Fibroblast of skin of left biceps (primary cell): Measurements from ENCODE around the gene CAMK2A.

Experiments
- DNase-seq, 2 experiments: peaks; one replicate each; pipeline ENCODE4 v3.0.0-alpha.2; 2013; ENCODE audit warnings: low read depth in 2 of 2

CAMK2A gene

DNA sequence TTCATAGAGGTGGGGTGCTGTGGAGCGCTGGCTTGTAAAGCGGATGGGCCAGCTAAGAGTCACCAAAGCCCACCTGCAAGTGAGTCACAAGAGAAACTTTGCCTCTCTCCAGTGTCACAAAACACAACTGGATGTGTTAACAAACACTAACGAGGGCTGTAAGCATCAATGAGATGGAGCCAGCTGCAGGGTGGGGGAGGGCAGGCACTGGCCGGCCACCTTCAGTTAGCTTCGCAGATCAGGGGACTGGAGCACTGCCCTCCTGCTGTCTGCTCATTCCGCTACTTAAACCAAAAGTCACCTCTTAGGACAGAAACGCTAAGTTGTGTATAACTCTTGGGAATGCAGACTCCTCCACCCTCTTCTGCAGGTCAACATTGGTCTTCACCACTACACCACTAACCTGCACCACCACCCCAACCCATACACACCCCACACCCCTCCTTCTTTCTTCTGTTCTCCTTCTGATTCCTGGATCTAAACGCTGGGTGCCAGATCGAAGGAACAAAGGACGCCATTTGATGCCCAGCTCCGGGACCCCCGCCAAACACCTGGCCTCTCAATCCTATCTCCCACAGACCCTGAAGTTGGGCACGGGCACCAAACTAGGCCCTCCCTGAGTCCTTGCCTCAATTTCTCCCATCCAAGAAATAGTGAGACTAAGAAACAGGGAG lies 11.1 kb upstream of the CAMK2A start:
- DNase-seq, result no peak

DNA sequence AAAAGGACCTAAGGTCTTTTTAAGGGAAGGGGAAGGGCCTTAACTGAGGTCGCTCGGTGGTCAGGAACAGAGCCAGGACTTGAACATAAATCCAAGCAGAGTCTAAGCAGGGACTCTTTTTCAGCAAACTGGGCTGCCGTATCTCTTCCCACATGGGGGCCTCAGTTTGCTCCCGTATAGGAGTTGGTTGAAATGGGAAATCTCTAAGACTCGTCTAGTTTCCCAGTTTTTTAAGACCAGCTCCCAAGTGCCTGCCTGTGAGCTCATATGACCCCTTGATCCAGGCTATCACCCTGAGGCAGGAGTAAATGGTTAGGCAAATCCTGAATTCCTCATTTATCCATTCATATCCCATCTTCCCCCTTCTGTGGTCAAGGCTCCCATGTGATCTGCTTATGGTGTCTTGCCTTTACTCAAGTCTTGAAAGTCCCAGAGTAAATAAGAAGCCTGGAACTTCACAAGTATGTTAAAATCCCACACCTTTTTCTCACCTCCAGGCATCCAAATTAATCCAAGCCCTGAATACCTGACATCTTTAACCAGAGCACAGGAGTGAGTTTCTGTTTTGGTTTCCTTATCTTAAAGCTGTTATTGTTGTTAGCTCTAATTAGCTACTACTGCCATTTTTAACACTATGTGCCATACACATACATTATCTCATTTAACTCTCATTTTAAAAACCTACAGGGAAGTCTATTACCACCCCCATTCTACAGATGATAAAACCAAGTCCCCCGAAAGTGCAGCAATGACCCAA lies 10.2 kb upstream of the CAMK2A start:
- no peak for DNase-seq

DNA sequence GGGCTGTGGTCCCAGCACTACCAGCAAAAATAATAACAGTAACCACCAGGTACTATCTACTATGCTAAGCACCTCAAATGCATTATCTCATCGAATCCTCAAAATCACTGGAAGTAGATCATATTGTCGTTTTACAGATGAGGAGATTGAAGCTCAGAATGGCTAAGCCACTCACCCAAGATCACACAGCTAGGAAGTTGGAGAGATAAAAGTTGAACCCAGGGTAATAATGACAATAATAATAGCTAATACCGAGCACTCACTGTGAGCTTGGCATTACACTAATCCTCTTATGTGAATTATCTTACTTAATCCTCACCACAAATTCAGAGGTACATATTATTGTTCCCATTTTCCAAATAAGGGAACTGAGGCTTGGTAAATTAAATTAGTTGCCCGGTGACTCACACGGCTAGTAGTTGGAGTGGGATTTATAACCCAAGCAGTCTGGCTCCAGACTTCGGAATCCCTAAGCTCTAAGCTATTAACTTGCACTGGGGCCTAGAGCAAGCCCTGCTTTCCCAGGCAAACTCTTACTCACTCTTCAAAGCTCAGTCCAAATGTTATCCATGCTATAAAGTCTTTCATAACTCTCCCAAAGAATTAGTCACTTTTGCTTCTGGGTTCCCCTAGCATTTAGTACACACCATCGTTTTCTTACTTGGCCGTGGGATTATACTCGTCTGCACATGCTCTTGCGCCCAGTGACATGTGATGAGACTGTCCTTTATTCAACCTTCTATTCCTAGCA lies 9.3 kb upstream of the CAMK2A start:
- peak; percentile 89 to 90 for DNase-seq

DNA sequence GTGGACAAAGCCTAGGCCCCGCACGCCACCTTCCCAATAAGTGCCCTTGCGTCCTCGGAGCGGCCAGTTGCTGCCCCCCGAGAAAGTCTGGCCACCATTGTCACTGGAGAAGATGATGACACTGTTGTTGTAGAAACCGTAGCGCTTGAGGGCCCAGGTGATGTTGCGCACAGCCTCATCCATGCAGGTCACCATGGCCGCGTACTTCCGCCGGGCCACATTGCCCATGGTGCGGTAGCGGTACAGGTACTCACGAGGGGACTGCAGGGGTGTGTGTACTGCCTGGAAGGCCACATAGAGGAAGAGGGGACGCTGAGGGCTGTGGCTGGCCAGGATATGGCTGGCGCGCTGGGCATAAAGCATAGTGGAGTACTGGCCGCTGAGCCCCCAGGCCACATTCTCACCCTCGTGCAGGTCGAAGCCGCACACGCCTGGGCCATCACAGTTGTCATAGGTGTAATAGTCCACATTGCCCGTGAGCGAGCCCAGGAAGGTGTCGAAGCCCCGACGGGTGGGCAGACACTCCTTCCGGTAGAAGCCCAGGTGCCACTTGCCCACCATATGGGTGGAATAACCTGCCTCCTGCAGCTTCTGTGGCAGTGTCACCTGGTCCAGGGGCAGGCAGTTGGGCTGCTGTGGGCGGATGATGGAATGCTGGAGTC lies 8.5 kb upstream of the CAMK2A start:
- DNase-seq, result no peak

DNA sequence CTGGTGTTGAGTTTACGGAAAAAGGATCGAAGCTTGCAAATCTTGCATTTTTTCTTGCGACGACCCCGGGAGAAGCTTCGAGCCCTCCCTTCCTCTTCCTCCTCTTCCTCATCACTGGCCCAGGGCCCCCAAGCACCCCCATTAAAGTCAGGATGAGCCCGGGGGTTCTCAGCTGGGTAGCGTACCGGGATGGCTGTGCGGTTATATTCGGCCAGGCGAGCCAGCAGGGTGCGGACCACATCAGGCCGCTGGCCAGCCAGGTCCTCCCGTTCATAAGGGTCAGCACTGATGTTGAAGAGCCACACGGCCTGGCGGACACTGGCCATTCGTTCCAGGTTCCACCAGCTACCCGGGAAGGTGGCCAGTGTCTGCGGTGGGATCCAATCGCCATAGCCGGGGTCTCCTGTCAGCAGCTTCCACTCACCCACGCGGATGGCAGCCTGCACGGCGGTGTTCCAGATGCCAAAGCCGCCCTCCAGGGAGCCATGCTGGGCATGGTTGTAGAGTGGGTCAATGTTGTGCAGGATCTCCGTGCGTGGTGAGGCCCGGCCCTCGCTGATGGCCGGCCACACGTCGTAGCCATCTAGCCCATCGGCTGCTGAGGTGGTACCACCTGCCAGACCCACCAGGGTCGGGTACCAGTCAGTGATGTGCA lies 7.8 kb upstream of the CAMK2A start:
- no peak for DNase-seq

DNA sequence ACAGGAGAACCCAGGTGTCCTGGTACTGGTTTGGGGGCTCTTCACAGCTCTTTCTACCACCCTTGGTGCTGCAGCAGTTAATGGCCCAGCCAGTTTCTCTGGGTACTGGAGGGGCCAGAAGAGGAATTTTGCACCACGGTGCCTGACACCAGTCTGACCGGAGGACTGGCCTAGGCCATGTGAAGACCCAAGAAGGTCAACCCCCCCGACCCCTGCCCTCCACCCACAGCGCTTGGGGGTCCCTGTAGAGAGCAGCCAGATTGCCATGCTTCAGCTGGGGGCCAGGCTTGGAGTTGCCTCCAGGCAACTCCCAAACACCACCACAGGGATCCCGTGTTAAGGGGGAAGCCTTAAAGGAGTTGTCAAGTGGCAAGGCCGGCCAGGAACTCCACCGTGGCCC lies 6.9 kb upstream of the CAMK2A start:
- no peak for DNase-seq

DNA sequence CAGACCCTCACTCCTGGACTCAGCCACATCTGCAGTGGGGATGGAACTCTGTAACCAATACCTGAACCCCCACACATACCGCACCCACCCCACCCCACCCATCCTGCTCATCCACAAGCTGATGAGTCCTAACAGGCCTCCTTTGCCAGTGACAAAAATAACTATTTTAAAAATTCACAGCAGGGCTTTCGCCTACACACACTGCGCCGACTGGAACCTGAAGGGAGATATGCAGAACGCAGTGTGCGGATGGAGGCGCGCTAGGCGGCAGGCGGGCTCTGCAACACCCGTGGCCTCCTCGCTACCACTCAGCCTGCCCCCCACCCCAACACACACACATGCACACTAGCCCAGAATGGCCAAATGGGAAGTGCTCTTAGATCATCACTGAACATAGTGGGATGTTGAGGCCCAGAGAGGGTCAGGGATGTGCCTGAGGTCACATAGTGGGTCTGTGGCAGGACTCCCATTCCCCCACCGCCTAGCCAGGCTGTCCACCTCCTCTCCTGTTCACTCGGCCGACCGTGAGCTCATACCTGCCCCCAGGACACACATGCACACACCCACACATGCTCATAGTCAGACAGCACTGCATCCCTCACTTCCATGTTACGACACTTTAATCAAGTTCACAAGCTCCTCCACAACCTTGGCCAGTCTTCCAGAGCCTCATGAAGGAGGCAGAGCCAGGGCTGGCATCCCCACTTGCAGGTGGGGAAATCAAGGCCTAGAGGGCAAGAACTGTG lies 6.3 kb upstream of the CAMK2A start:
- DNase-seq, result no peak

DNA sequence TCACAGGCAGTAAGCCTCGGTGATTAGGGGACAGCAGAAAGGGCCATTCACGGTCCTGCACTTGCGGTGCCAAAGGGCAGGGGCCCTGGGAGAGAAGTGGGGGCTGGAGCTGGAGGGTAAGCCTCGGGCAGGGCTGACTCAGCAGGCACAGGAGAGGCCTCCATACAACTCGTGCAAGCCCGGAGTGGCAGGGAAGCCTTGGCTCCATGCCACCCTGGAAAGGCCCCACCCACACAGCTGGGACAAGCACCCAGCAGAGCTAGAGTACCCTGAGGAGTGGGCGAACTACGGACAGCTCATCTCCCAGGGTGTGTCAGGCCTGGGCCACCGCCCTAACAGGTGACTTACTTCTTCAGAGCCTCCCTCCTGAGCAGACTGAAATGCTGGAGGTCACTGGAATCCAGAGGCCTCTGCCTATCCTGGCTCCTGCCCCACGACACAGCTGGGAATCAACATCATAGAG lies 5.6 kb upstream of the CAMK2A start:
- DNase-seq, result no peak

DNA sequence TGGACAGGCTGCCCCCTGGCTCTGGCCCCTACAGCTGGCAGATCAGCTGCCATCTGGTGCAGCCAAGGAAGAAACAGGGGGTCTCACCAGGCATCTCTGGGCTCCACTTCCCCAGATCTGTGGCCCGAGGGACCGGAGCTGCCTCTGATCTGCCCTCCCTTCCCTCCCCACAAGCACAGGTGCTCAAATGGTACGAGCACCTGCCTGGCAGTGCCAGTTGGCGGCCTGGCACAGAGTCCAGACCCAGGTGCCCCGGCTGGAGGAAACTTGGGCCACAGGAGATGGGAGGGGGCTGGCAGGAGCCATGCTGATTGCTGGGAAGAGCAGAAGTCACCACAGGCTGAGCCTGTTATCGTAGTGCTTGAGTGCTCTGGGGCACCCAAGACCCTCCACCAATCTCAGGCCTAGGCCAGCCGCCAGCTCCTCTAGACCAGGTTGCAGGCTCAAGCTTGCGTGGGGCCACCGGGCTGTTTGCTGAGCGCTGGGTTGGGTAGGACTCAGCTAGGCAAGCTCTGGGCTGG lies 5.0 kb upstream of the CAMK2A start:
- DNase-seq, result no peak

DNA sequence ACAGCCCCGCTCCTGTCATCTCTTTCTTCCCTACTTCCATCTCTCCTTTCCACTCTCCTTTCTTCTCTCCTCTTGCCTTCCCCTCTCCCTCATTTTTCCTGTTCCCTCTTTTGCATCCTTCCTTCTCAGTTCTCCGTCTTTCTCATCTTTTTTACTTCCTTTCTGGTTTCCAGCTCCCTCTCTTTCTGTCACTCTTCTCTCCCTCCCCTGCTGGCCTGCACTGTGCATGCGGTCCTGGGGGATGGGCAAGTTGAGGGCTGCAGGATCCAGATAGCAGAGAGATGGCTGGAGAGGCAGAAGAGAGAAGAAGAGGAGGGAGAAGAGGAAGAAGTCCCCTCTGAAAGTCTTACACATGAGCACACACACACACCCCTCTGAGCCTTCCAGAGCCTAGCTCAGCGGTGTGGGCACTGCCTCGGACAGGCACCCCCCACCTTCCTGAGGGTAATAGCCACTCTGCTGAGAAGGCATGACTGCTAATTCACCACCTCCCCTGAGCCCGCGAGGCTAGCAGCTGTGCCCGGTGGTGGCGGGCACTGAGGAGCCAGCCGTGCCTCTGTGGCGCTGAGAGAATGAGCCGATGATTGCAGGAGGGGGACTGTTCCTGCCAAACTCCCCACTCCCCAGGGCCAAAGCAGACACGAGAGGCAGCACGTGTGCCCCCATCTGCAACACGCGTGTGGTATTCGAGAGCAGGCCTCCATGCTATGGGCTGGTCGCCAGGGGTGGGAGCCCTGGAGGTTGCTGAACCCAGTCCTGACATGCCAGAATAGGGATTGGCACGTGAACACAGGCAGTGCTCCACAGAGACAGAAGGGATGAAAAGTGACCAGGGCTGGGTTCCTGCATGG lies 3.7 kb upstream of the CAMK2A start:
- DNase-seq, result no peak

DNA sequence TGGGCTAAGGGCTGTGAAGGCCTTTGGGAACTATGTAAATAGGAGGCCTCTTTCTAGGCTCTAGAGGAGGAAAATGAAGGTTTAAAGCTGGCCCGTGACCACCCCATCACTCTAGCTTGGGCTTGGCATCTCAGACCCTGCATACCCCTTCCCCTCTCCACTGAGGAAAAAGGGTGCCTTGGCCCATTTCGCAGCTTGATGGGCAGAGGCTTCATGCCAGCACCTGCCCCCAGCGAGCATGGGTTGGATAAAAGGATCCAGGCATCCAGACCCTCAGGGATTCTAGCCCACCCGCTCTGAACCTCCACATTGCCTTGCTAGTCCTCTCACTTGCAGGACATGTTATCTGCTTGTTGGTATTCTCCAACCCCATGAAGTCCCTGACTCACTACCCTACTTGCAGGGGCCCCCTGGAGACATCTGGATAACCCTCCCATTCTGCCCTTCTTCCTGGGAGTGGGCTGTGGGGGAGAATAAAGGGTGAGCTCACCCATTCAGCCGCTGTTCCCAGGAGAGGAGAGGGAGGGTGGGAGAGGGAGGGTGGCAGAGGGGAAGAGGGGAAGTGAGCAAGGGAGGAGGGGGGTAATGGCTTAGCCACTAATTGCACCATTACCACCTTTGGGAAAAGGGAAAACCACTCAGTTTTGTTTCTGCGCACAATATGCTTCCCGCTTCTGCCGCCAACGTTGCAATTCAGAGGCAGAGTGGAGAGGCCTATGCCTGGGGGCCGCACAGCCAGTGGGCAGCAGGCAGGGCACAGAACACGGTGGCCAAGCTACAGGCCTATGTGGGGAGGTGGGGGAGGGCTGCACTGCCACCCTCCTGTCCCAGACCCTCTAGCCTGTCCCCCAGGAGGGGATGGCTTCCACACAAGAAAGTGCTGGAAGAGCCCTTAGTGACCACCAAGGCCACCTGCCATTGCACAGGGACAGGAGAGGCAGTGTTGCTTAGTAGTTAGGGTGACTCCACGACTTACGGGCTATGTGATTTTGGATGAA lies 2.1 kb upstream of the CAMK2A start:
- DNase-seq, result no peak

DNA sequence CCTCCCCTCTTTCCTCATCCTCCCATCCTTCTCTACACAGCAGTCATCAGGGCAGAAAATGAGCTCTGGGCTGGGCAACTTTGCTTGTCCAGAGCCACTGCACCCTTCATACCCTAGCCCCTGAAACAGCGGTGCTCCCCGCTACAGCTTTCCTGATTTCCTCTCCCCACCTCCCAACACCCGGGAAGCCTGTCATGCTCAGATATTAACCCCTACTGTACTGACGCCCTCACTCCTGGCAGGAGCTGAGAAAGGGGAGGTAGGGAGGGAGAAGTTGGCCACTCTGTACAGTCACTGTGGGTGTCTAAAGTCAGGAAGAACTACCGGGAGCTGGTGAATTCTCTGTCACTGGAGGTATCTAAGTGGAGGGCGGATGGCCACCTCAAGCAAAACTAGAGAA lies 782 bp downstream of the CAMK2A start:
- DNase-seq, result no peak

DNA sequence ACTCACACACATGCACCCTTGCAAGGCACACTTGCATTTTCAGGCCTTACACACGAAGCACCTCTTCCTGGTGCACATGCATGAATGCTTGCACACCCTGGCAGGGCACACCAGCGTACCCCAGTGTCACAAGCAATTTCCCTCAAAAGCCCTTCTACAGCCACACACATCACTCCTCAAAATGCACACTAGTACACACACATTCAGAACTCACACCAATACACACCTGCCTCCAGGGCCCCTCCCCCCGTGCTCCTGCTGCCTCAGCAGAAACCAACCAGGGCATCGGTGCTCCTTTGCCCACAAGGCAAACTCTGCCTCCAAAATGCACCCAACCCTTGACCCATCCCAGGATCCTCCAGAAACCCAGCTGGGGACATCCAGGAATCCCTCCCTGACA lies 1.2 kb downstream of the CAMK2A start:
- DNase-seq, result no peak

DNA sequence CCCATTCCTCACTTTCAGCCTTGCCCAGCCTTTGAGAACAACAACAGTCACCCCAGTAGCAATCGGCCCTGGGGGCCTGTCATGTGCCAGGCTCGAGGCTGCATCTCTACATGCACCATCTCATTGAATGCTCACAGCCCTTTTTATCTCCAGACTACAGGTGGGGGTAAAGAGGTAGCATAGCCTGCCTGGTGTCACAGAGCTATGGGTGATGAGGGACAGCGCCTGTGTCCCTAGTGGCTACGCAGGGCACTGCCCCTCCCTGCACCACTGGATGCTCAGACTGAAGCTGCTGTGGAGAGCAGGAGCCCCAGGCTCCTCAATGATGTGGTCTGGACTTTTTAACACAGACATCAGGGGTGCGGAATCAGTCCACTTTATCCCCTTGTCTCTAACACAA lies 2.8 kb downstream of the CAMK2A start:
- DNase-seq, result no peak

DNA sequence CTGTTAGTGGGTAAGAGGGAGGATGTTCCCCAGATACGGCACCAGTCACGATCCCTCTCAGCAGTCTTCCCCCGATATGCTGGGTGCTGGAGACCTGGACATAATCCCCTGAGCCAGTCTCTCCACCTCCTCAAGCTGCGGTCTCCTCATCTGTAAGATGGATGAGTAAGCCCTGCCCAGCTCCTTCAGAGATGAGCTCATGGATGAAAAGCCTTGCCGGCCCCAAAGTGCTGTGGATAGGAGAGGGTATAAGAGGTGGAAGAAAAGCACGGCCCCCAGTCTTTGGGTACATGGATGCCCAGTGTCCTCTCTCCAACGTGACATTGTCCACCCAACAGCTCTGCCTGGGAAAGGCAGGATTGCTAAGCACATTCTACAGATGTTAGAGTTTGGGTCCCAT lies 4.5 kb downstream of the CAMK2A start:
- DNase-seq, result no peak

DNA sequence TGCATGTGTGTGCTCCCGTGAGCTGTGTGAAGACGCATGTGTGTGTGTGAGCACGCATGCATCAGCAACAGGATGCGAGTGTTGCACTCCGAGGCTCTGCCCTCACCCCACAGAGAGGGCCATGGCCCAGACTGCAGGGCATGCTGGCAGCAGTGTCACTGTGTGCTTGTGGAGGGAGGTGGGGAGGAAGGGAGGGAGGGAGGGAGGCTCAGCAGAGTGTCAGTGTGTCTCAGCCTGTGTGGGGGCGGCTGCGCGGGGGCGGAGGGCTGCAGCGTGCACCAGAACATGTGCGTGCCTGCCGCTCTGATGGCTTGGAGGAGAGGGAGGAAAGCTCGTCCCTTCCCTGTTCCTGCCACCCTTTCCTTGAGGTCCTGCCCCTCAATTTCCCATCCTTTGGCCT lies 5.3 kb downstream of the CAMK2A start:
- DNase-seq, result no peak

DNA sequence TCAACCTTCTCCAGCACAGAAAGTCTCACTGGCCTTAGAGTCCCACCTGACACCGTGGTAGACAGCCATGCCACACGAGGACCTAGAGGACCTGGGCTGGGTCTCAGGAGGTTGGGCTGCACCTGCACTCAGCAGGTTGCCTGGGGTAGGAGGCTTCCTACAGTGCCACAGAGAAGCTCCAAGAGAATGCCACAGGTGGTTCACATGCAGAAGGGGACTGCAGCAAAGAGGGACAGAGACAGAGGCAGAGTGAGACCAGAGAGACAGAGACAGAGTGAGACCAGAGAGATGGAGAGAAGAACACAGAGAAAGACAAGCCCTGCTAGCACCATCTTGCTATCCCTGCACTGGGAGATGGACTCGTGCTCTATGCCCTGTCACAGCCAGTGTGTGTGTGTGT lies 5.7 kb downstream of the CAMK2A start:
- no peak for DNase-seq

DNA sequence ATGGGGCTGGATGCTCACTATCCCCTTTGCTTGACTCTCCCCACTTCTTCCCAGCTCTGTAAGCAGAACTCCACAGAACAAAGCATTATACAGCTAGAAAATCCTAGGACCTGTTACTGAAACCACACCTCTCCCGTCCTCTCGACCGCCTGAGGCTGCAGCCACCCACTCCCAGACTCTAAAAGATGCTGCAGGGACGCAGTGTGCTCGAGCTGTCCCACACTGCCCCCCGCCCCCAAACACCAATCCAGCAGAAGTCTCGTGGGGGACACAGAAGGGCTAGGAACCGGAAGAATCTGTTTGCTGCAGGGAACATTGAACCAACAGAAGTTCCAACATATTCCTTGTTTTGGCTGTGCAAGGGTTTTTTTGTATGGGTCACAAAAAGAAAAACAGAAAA lies 7.6 kb downstream of the CAMK2A start:
- DNase-seq, result no peak
